ENCODE results near the gene BOC. TPM values are rescaled to one million over a fixed set of nuclear protein-coding genes. Genes with fewer than 3 reads are reported as not detected.

The BOC gene
- total and polyA plus RNA-seq, 10 of the 15 experiments (the other 5 are each of a cell fraction or from before 2014, with no cell fraction given): 0.18 TPM; not detected in 9

- TF ChIP-seq GATAD2B (conservative IDR thresholded peaks at IDR 0.05; ENCODE audit: low read depth) (no peak), SRF (IDR thresholded peaks at IDR 0.05; ENCODE audit: low read depth in 2 of 2, low read length in 2 of 2) (no peak), EZH2 (IDR thresholded peaks at IDR 0.05; ENCODE audit: borderline replicate concordance, control insufficient read depth, low read depth, low read length) (no peak)
These were observed 49.7 kb upstream of the BOC start (continued) for GRCh38 chr3:113161661-113162060.

GRCh38 chr3:113163152-113163551 lies 48.2 kb upstream of the BOC start:
- no peak for FAIRE-seq
- RAD21 ChIA-PET (ENCODE audit: unreplicated experiment): no interaction called here
- Histone ChIP-seq H3K4me1 (ENCODE audit: control insufficient read depth, insufficient read depth, low read length) (no peaks in the 10 kb centered on the region), H3K27me3 (replicated peaks in 1 of 2; ENCODE audit: control insufficient read depth in 2 of 2, insufficient read depth in 2 of 2, low read length in 1 of 2) (no peaks in the 10 kb centered on the region; a peak in 1 of 4 replicates), H2AFZ (ENCODE audit: control insufficient read depth, low read depth, low read length) (no peak overlapping the region), H4K20me1 (ENCODE audit: control insufficient read depth, insufficient read depth) (no peaks in the 10 kb centered on the region), H3K79me2 (ENCODE audit: control insufficient read depth, insufficient read depth, low read length) (no peaks in the 10 kb centered on the region), H3K4me3 (no peak overlapping the region), H3K4me2 (ENCODE audit: control insufficient read depth, insufficient read depth) (no peak overlapping the region), H3K9me3 (replicated peaks; ENCODE audit: control insufficient read depth, insufficient read depth, low read length) (no peaks in the 10 kb centered on the region; the same call in 2 of the 3 replicates), H3K27ac (ENCODE audit: control insufficient read depth, insufficient read depth) (no peak overlapping the region), H3K36me3 (ENCODE audit: control insufficient read depth in 2 of 2, insufficient read depth in 2 of 2, low read length in 1 of 2) (no peaks in the 10 kb centered on the region), H3K9ac (ENCODE audit: control insufficient read depth, insufficient read depth, low read length) (no peak overlapping the region)
- CTCF ChIA-PET: no interaction called here
- in situ Hi-C loops (cut with MboI): no loop called here
- ATAC-seq: no peak
- 46% methylated on average over 6 of the region's 6 CpGs for WGBS (ENCODE audit: insufficient coverage, insufficient replicate concordance, low lambda C conversion rate, missing lambda C conversion rate)
- DNase-seq (ENCODE audit: low read depth, low spot score): no peak
- no TSS peak for BruUV-seq (replicated peaks)
- TF ChIP-seq ZZZ3 (IDR thresholded peaks at IDR 0.05; ENCODE audit: control insufficient read depth, insufficient read length, low read depth) (no peak), TARDBP (IDR thresholded peaks at IDR 0.05; ENCODE audit: borderline replicate concordance) (no peak), SKIL (IDR thresholded peaks at IDR 0.05; ENCODE audit: low read depth, poor library complexity, severe bottlenecking) (no peak), NFYA (IDR thresholded peaks at IDR 0.05; ENCODE audit: borderline replicate concordance, low read depth, low read length) (no peak)
- POLR2A ChIA-PET: no interaction called here
- intact Hi-C loops (cut with micrococcal nuclease; ENCODE audit: unreplicated experiment): no loop called here
- SMC1A ChIA-PET (ENCODE audit: uncharacterized antibody, unreplicated experiment): no interaction called here

Measured in GM12878 (cell line).